Transverse colon (tissue), 3 donors: ENCODE measurements around the gene CCDC136.

Experiments used
- CTCF ChIP-seq, 5 experiments: fragments of 200-600 bp in 3 of 5; fragments of 450-650 bp in 2 of 5; sonication (generic) in 3 of 5; IDR thresholded peaks; 1 replicate in 2 of 5; 2 replicates in 3 of 5; pipeline ENCODE4 v1.5.1; 2016 to 2017; ENCODE audit warnings: antibody characterized with exemption in 5 of 5, inconsistent platforms in 3 of 5, mild to moderate bottlenecking in 2 of 5, moderate library complexity in 1 of 5
- POLR2A ChIP-seq: fragments of 450-650 bp; IDR thresholded peaks from one replicate; pipeline ENCODE4 v1.6.1; 2016; ENCODE audit warnings: antibody characterized with exemption, mild to moderate bottlenecking, moderate library complexity

GRCh38 chr7:128811631-128812430 is 20.1 kb downstream of the CCDC136 start:
- no peak for TF ChIP-seq POLR2A
- no peak for TF ChIP-seq CTCF (IDR thresholded peaks at IDR 0.05)
